T-cell (primary cell): ENCODE results near the gene ADAMTS14. TPM values are rescaled to one million over a fixed set of nuclear protein-coding genes. Genes with fewer than 3 reads are reported as not detected.
"Not testable (repeated sequence)": the region's sequence is repeated elsewhere in the genome, so short reads cannot be mapped to it uniquely, and the experiment has no call there.

Experiments used
- ATAC-seq, 4 experiments: fragments of 200-7000 bp in 3 of 4; fragments of 150-1000 bp in 1 of 4; cut with Tn5 transposase; replicated peaks in 1 of 4; 1 replicate in 3 of 4; 2 replicates in 1 of 4; pipeline ENCODE4 v1.10.0; 2021; ENCODE audit warnings: moderate library complexity in 3 of 4, mild to moderate bottlenecking in 2 of 4, moderate number of reproducible peaks in 1 of 4
- CTCF ChIA-PET, 2 donors: fragments of 300-600 bp; sonication (Branson Sonifier 250); formaldehyde crosslinking; loops; one replicate each; lab custom pipeline; 2022; ENCODE audit warnings: antibody characterized with exemption in 2 of 2; lab: Charles Lee
- POLR2A ChIA-PET, 2 donors: fragments of 300-600 bp; sonication (Branson Sonifier 250); formaldehyde crosslinking; loops; one replicate each; lab custom pipeline; 2022; ENCODE audit warnings: antibody characterized with exemption in 2 of 2; lab: Charles Lee
- DNase-seq, 35 experiments: peaks; one replicate each; pipeline versions ENCODE4 v3.0.0 to v3.0.0-alpha.2; 2013 to 2023
- H3K27ac ChIP-seq: one replicate; pipeline ENCODE4 v1.5.1; 2013; ENCODE audit warnings: low read length
- H3K27me3 ChIP-seq, 2 experiments: replicated peaks in 1 of 2; 1 replicate in 1 of 2; 2 replicates in 1 of 2; pipeline versions ENCODE4 v1.6.1 to v1.7.0; 2013; ENCODE audit warnings: low read length in 1 of 2, mixed read lengths in 1 of 2; ENCODE audit not compliant: control insufficient read depth in 2 of 2, insufficient read depth in 2 of 2; ENCODE audit errors: extremely low read depth in 1 of 2
- H3K36me3 ChIP-seq, 2 donors: 1 replicate in 1 of 2; 2 replicates in 1 of 2; pipeline versions ENCODE4 v1.6.1 to v1.7.0; 2013; ENCODE audit warnings: low read length in 1 of 2; ENCODE audit not compliant: control insufficient read depth in 2 of 2, insufficient read depth in 1 of 2; ENCODE audit errors: extremely low read depth in 1 of 2
- H3K4me1 ChIP-seq, 2 experiments: 1 replicate in 1 of 2; 2 replicates in 1 of 2; pipeline versions ENCODE4 v1.6.1 to v1.7.0; 2013; ENCODE audit warnings: low read length in 2 of 2, mixed read lengths in 1 of 2; ENCODE audit not compliant: insufficient read depth in 2 of 2, control insufficient read depth in 1 of 2; ENCODE audit errors: extremely low read depth in 1 of 2
- H3K4me3 ChIP-seq, 2 donors: 1 replicate in 1 of 2; 2 replicates in 1 of 2; pipeline versions ENCODE4 v1.5.1 to v1.7.0; 2013; ENCODE audit warnings: mild to moderate bottlenecking in 2 of 2, low read length in 1 of 2, moderate library complexity in 1 of 2; ENCODE audit not compliant: control insufficient read depth in 1 of 2; ENCODE audit errors: extremely low read depth in 1 of 2
- H3K9me3 ChIP-seq: 2 replicates; pipeline ENCODE4 v1.7.0; 2013
- H3K27ac Mint-ChIP-seq, 2 donors: one replicate each; pipeline ENCODE4 v1.8.0; 2020 to 2021; ENCODE audit warnings: mild to moderate bottlenecking in 2 of 2, mixed read lengths in 2 of 2
- H3K27me3 Mint-ChIP-seq, 2 donors: one replicate each; pipeline ENCODE4 v1.8.0; 2021 to 2022; ENCODE audit warnings: mixed read lengths in 2 of 2
- H3K36me3 Mint-ChIP-seq: one replicate; pipeline ENCODE4 v1.8.0; 2021; ENCODE audit warnings: mixed read lengths
- H3K4me1 Mint-ChIP-seq, 3 donors: one replicate each; pipeline ENCODE4 v1.8.0; 2020 to 2022; ENCODE audit warnings: mixed read lengths in 3 of 3, mild to moderate bottlenecking in 1 of 3
- H3K4me3 Mint-ChIP-seq, 3 donors: one replicate each; pipeline ENCODE4 v1.8.0; 2020 to 2022; ENCODE audit warnings: mild to moderate bottlenecking in 3 of 3, mixed read lengths in 3 of 3, moderate library complexity in 3 of 3
- H3K9me3 Mint-ChIP-seq, 3 donors: one replicate each; pipeline ENCODE4 v1.8.0; 2020 to 2022; ENCODE audit warnings: mixed read lengths in 3 of 3
- WGBS: methylation state at CpG from one replicate; pipeline ENCODE4 v1.1.5; 2013; ENCODE audit warnings: missing lambda C conversion rate; ENCODE audit not compliant: insufficient coverage; 5-methylcytosine and 5-hydroxymethylcytosine counted together
- total RNA-seq, 35 experiments: library from RNA in 6 of 35; stranded (reverse) in 6 of 35; fragments of 120-200 nt in 1 of 35; gene quantifications; one replicate each; pipeline versions ENCODE4 v1.2.1 to v1.2.4 and lab custom pipeline; 2013 to 2026

The ADAMTS14 gene
- total RNA-seq, 5 donors from 2014 or later (not counting 1 experiment from before 2014, with no cell fraction given): 0.09 to 0.13 (median 0.10) TPM; not detected in 1

- Histone ChIP-seq H3K27me3 (peaks cover 3 to 21% of the 10 kb centered on the region in 2 experiments), H3K4me1 (peaks cover 0 to 5% of the 10 kb centered on the region in 2 experiments), H3K4me3 (no peak overlapping the region), H3K36me3 (no peaks in the 10 kb centered on the region), H3K27ac (no peak overlapping the region), H3K9me3 (no peaks in the 10 kb centered on the region)
- WGBS: 57% methylated on average over 5 of the region's 7 CpGs
- CTCF ChIA-PET: no interaction called here
- Mint-ChIP-seq H3K27me3 (peaks cover 17 to 19% of the 10 kb centered on the region in 2 donors), H3K36me3 (no peaks in the 10 kb centered on the region), H3K4me1 (peaks cover 0 to 4% (median 3%) of the 10 kb centered on the region in 3 donors), H3K4me3 (no peak overlapping the region), H3K9me3 (peaks cover 0 to 4% (median 3%) of the 10 kb centered on the region in 3 donors), H3K27ac (no peak overlapping the region)
- POLR2A ChIA-PET: no interaction called here
- ATAC-seq (no peak), DNase-seq (no peak)
Observed at GRCh38 chr10:70666960-70667798, 5.1 kb upstream of the ADAMTS14 start.

GRCh38 chr10:70667818-70668217, 4.5 kb upstream of the ADAMTS14 start:
- H3K36me3 Mint-ChIP-seq, H3K4me3 Mint-ChIP-seq, POLR2A ChIA-PET, CTCF ChIA-PET, H3K9me3 Mint-ChIP-seq, H3K27ac ChIP-seq, DNase-seq, H3K4me3 ChIP-seq, H3K27ac Mint-ChIP-seq, H3K4me1 ChIP-seq, ATAC-seq, H3K36me3 ChIP-seq, H3K4me1 Mint-ChIP-seq, H3K9me3 ChIP-seq: not testable (repeated sequence)
- peaks cover 15 to 17% of the 10 kb centered on the region in 2 donors for H3K27me3 Mint-ChIP-seq
- 100% methylated on average over 3 of the region's 6 CpGs for WGBS
- peaks cover 3 to 18% of the 10 kb centered on the region in 2 experiments for H3K27me3 ChIP-seq

- peaks cover 0 to 4% (median 3%) of the 10 kb centered on the region in 3 donors for H3K9me3 Mint-ChIP-seq
Observed at GRCh38 chr10:70668454-70668970, 3.8 kb upstream of the ADAMTS14 start.

GRCh38 chr10:70669015-70669414, 3.3 kb upstream of the ADAMTS14 start:
- no peak overlapping the region for H3K27ac ChIP-seq
- Mint-ChIP-seq H3K36me3 (no peaks in the 10 kb centered on the region), H3K27me3 (peaks cover 24 to 29% of the 10 kb centered on the region in 2 donors), H3K9me3 (peaks cover 0 to 4% (median 3%) of the 10 kb centered on the region in 3 donors), H3K4me3 (no peak overlapping the region), H3K27ac (no peak overlapping the region), H3K4me1 (peaks cover 9 to 10% (median 9%) of the 10 kb centered on the region in 3 donors)
- CTCF ChIA-PET: no interaction called here
- DNase-seq (no peak), ATAC-seq (no peak)
- H3K36me3 ChIP-seq: no peaks in the 10 kb centered on the region
- no peaks in the 10 kb centered on the region for H3K9me3 ChIP-seq
- H3K27me3 ChIP-seq: peaks cover 3 to 30% of the 10 kb centered on the region in 2 experiments
- POLR2A ChIA-PET: no interaction called here
- peaks cover 0 to 10% of the 10 kb centered on the region in 2 experiments for H3K4me1 ChIP-seq
- no peak overlapping the region for H3K4me3 ChIP-seq

More at GRCh38 chr10:70668454-70668970, 3.8 kb upstream of the ADAMTS14 start:
- H3K27me3 ChIP-seq: peaks cover 3 to 25% of the 10 kb centered on the region in 2 experiments
- H3K27ac ChIP-seq: no peak overlapping the region
- Mint-ChIP-seq H3K4me1 (peaks cover 8 to 10% (median 9%) of the 10 kb centered on the region in 3 donors), H3K27ac (no peak overlapping the region), H3K27me3 (peaks cover 22 to 24% of the 10 kb centered on the region in 2 donors), H3K4me3 (no peak overlapping the region), H3K36me3 (no peaks in the 10 kb centered on the region)
- ATAC-seq (no peak), DNase-seq (no peak)
- 93% methylated on average over 8 of the region's 10 CpGs for WGBS
- peaks cover 0 to 10% of the 10 kb centered on the region in 2 experiments for H3K4me1 ChIP-seq
- H3K9me3 ChIP-seq: no peaks in the 10 kb centered on the region
- no peak overlapping the region for H3K4me3 ChIP-seq
- ChIA-PET CTCF (no interaction called here), POLR2A (no interaction called here)
- no peaks in the 10 kb centered on the region for H3K36me3 ChIP-seq

GRCh38 chr10:70669732-70670317, 2.5 kb upstream of the ADAMTS14 start:
- Mint-ChIP-seq H3K27me3 (peaks cover 24 to 37% of the 10 kb centered on the region in 2 donors), H3K9me3 (peaks cover 0 to 4% (median 3%) of the 10 kb centered on the region in 3 donors), H3K36me3 (no peaks in the 10 kb centered on the region), H3K4me1 (peaks cover 9 to 10% (median 9%) of the 10 kb centered on the region in 3 donors), H3K4me3 (no peak overlapping the region), H3K27ac (no peak overlapping the region)
- CTCF ChIA-PET: no interaction called here
- Histone ChIP-seq H3K4me3 (no peak overlapping the region), H3K9me3 (no peaks in the 10 kb centered on the region), H3K27ac (no peak overlapping the region), H3K27me3 (peaks cover 3 to 38% of the 10 kb centered on the region in 2 experiments), H3K36me3 (no peaks in the 10 kb centered on the region), H3K4me1 (peaks cover 0 to 10% of the 10 kb centered on the region in 2 experiments)
- ATAC-seq (no peak), DNase-seq (no peak)
- POLR2A ChIA-PET: no interaction called here
- 68% methylated on average over 6 of the region's 7 CpGs for WGBS

- Histone ChIP-seq H3K4me1 (peaks cover 0 to 10% of the 10 kb centered on the region in 2 experiments), H3K4me3 (no peak overlapping the region), H3K27me3 (peaks cover 3 to 47% of the 10 kb centered on the region in 2 experiments), H3K36me3 (no peaks in the 10 kb centered on the region), H3K27ac (no peak overlapping the region), H3K9me3 (no peaks in the 10 kb centered on the region)
- CTCF ChIA-PET: interaction anchor here in 1 of 2 donors (0.6 kb wide), 1 partner anchor 24 kb away, joined by 5 read pairs; no protein-coding TSS in a partner anchor
- POLR2A ChIA-PET: no interaction called here
- WGBS: 8% methylated on average over 1 of the region's 5 CpGs
- peaks cover 33 to 50% of the 10 kb centered on the region in 2 donors for H3K27me3 Mint-ChIP-seq
- H3K9me3 Mint-ChIP-seq: peaks cover 0 to 4% (median 3%) of the 10 kb centered on the region in 3 donors
- ATAC-seq (no peak), DNase-seq (no peak)
- no peaks in the 10 kb centered on the region for H3K36me3 Mint-ChIP-seq
- H3K4me3 Mint-ChIP-seq: peak overlapping the region; percentile 41 to 64 (median 49)
- H3K4me1 Mint-ChIP-seq: peaks cover 9 to 10% (median 9%) of the 10 kb centered on the region in 3 donors
- peak overlapping the region in 1 of 2 donors; percentile 38 for H3K27ac Mint-ChIP-seq
Observed at GRCh38 chr10:70671619-70672164, 614 bp upstream of the ADAMTS14 start.
